Stomach (tissue), 9 donors: ENCODE data around the gene FCER1G. TPM values are rescaled to one million over a fixed set of nuclear protein-coding genes. Genes with fewer than 3 reads are reported as not detected.

Source experiments
- DNase-seq, 2 donors: peaks; one replicate each; pipeline versions ENCODE4 v3.0.0 to v3.0.0-alpha.2; 2013 to 2019
- H3K27ac ChIP-seq, 5 donors: fragments of 200-600 bp in 4 of 5; sonication (generic) in 4 of 5; one replicate each; pipeline ENCODE4 v1.5.1; 2013 to 2019; ENCODE audit warnings: mild to moderate bottlenecking in 1 of 5, moderate library complexity in 1 of 5
- H3K27me3 ChIP-seq, 3 donors: fragments of 200-600 bp; sonication (generic); one replicate each; pipeline ENCODE4 v1.5.1; 2017 to 2019; ENCODE audit warnings: mixed run types in 1 of 3
- H3K36me3 ChIP-seq, 4 donors: fragments of 200-600 bp; sonication (generic); 1 replicate in 3 of 4; 2 replicates in 1 of 4; pipeline ENCODE4 v1.5.1; 2016 to 2019
- H3K4me1 ChIP-seq, 4 donors: fragments of 200-600 bp; sonication (generic); one replicate each; pipeline ENCODE4 v1.5.1; 2016 to 2019
- H3K4me3 ChIP-seq, 4 donors: fragments of 200-600 bp; sonication (generic) in 3 of 4; one replicate each; pipeline ENCODE4 v1.5.1; 2016 to 2019; ENCODE audit warnings: mild to moderate bottlenecking in 1 of 4
- H3K9me3 ChIP-seq, 4 donors: fragments of 200-600 bp; sonication (generic); one replicate each; pipeline ENCODE4 v1.5.1; 2016 to 2019
- EP300 ChIP-seq: sonication (generic); formaldehyde crosslinking; IDR thresholded peaks from one replicate; pipeline ENCODE4 v1.6.1; 2017; ENCODE audit warnings: antibody characterized with exemption
- POLR2A ChIP-seq, 4 donors: fragments of 450-650 bp; IDR thresholded peaks; one replicate each; pipeline ENCODE4 v1.6.1; 2016; ENCODE audit warnings: antibody characterized with exemption in 4 of 4, control low read depth in 2 of 4, mild to moderate bottlenecking in 1 of 4, moderate library complexity in 1 of 4
- POLR2AphosphoS5 ChIP-seq, 3 donors: sonication (generic); formaldehyde crosslinking; IDR thresholded peaks; one replicate each; pipeline ENCODE4 v1.6.1; 2016; ENCODE audit warnings: antibody characterized with exemption in 3 of 3
- WGBS, 5 donors: extraction: QIAGEN DNeasy Blood & Tissue Kit in 3 of 5; methylation state at CpG; one replicate each; pipeline versions ENCODE4 v1.1.5 to v1.1.7; 2013 to 2018; 5-methylcytosine and 5-hydroxymethylcytosine counted together
- intact Hi-C: fragments of 100-400 bp; cut with DNase I; formaldehyde crosslinking; loops from one replicate; pipeline ENCODE4 v1.15.1; 2023; ENCODE audit warnings: low total_unique reads
- polyA plus RNA-seq, 3 donors: library from polyadenylated mRNA; stranded (reverse); fragments of 200-250 nt; gene quantifications; one replicate each; pipeline ENCODE4 v1.2.3, GENCODE V29; 2013
- total RNA-seq, 5 donors: library from RNA; depleted of rRNA; stranded (reverse); fragments of >200 nt; gene quantifications; one replicate each; pipeline versions ENCODE4 v1.1.0 to v1.2.3, GENCODE V29; 2014 to 2016
- TF ChIP-seq, protein P1 (sequence below), 7 experiments: fragments of 450-650 bp in 4 of 7; fragments of 200-600 bp in 3 of 7; sonication (generic) in 3 of 7; IDR thresholded peaks; one replicate each; pipeline ENCODE4 v1.5.1; 2016 to 2019; ENCODE audit warnings: antibody characterized with exemption in 7 of 7, control low read depth in 2 of 7, mild to moderate bottlenecking in 1 of 7
- donor health status: healthy with polysubstance abuse.
- donor health status: Bipolar disorder and iron deficiency.
- donor health status: healthy.

Gene FCER1G
- total and polyA plus RNA-seq, 8 donors, result 1.4 to 101 (median 27.0) TPM; not detected in 1

DNA sequence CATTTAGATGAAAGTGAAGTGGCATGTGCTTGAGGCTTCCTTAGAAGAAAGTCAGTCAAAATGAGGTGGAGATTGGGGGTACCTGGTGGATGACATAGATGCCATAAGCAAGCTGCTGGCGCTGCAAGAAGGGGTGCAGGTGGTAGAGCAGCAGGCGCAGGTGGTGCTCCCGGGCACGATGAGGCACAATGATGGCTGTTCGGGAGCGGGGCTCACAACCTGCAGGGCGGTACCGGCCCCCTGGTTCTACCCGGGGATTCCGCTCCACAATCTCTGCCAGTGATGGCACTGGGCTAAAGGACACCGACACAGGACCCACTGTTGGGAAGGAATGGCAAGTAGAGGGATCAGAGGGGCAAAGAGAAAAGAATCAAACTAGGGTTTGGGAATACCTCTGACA, 40.2 kb upstream of the FCER1G start:
- intact Hi-C loops, result no loop called here
- Histone ChIP-seq H3K4me1 (peaks cover 30 to 55% (median 44%) of the 10 kb centered on the region in 4 donors), H3K27ac (peak overlapping the region in 1 of 5 donors; percentile 91), H3K27me3 (no peaks in the 10 kb centered on the region), H3K36me3 (peaks cover 39 to 61% (median 61%) of the 10 kb centered on the region in 4 donors), H3K9me3 (no peaks in the 10 kb centered on the region), H3K4me3 (no peak overlapping the region)
- DNase-seq, result no peak
- 94 to 96% (median 95%) methylated on average over 11 of the region's 11 CpGs for WGBS, 5 donors
- TF ChIP-seq EP300, result no peak
- TF ChIP-seq, protein P1, sequence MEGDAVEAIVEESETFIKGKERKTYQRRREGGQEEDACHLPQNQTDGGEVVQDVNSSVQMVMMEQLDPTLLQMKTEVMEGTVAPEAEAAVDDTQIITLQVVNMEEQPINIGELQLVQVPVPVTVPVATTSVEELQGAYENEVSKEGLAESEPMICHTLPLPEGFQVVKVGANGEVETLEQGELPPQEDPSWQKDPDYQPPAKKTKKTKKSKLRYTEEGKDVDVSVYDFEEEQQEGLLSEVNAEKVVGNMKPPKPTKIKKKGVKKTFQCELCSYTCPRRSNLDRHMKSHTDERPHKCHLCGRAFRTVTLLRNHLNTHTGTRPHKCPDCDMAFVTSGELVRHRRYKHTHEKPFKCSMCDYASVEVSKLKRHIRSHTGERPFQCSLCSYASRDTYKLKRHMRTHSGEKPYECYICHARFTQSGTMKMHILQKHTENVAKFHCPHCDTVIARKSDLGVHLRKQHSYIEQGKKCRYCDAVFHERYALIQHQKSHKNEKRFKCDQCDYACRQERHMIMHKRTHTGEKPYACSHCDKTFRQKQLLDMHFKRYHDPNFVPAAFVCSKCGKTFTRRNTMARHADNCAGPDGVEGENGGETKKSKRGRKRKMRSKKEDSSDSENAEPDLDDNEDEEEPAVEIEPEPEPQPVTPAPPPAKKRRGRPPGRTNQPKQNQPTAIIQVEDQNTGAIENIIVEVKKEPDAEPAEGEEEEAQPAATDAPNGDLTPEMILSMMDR (IDR thresholded peaks at IDR 0.05), result no peak
- no peak for TF ChIP-seq POLR2A (IDR thresholded peaks at IDR 0.05)
- no peak for TF ChIP-seq POLR2AphosphoS5 (IDR thresholded peaks at IDR 0.05)

- peaks cover 30 to 55% (median 40%) of the 10 kb centered on the region in 4 donors for H3K4me1 ChIP-seq
- peak overlapping the region in 4 of 5 donors; percentile 91 to 96 (median 96) for H3K27ac ChIP-seq
- peaks cover 31 to 51% (median 51%) of the 10 kb centered on the region in 4 donors for H3K36me3 ChIP-seq
- no peak for DNase-seq
- no peaks in the 10 kb centered on the region for H3K27me3 ChIP-seq
- H3K4me3 ChIP-seq, result peak overlapping the region; percentile 71 to 95 (median 82)
- WGBS, 5 donors, result 86 to 90% (median 86%) methylated on average over 10 of the region's 10 CpGs
- TF ChIP-seq POLR2AphosphoS5 (IDR thresholded peaks at IDR 0.05) (no peak), POLR2A (IDR thresholded peaks at IDR 0.05) (no peak), EP300 (no peak)
- TF ChIP-seq, protein P1 (IDR thresholded peaks at IDR 0.05), result no peak
- intact Hi-C loops, result no loop called here
- no peaks in the 10 kb centered on the region for H3K9me3 ChIP-seq
Measured at GRCh38 chr1:161175771-161176453, 39.2 kb upstream of the FCER1G start.

DNA sequence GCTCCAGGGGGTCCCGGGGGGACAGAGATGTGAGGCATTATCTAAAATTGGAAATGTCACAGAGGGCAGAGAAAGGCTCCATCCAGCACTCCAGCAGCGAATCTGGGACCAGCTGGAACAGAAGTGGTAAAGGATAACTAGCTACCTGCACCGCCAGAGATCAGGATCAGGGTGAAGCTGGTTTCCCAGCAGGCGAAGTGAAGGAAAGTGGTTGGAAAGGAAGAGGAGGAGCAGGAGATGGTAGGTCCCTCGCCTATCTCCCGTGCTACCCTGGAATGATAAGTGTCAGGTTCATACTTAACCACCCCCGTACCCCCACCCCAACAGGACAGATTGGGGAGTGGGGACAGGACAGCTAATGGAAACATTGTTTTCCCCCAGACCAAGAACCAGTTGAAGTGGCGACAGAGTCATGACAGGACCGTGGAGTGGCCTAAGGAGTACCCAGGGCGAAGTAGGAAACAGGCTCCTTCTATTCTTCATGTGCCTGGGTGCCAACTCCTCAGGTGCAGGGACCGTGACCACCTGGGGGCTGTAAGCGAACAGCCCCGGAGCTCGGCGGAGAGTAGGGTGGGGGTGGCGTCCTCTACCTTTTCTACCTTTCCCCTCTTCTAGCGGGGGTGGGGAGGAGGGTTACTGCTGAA, 38.5 kb upstream of the FCER1G start:
- WGBS, 5 donors, result 10 to 17% (median 11%) methylated on average over 16 to 17 of the region's 17 CpGs
- DNase-seq, result no peak
- intact Hi-C loops, result no loop called here
- Histone ChIP-seq H3K36me3 (peaks cover 24 to 44% (median 44%) of the 10 kb centered on the region in 4 donors), H3K27ac (peak overlapping the region; percentile 91 to 96 (median 95)), H3K9me3 (no peaks in the 10 kb centered on the region), H3K4me1 (peaks cover 30 to 52% (median 40%) of the 10 kb centered on the region in 4 donors), H3K27me3 (no peaks in the 10 kb centered on the region), H3K4me3 (peak overlapping the region; percentile 71 to 95 (median 82))
- TF ChIP-seq EP300 (no peak), POLR2A (IDR thresholded peaks at IDR 0.05) (no peak), POLR2AphosphoS5 (IDR thresholded peaks at IDR 0.05) (no peak)
- TF ChIP-seq, protein P1 (IDR thresholded peaks at IDR 0.05), result no peak

DNA sequence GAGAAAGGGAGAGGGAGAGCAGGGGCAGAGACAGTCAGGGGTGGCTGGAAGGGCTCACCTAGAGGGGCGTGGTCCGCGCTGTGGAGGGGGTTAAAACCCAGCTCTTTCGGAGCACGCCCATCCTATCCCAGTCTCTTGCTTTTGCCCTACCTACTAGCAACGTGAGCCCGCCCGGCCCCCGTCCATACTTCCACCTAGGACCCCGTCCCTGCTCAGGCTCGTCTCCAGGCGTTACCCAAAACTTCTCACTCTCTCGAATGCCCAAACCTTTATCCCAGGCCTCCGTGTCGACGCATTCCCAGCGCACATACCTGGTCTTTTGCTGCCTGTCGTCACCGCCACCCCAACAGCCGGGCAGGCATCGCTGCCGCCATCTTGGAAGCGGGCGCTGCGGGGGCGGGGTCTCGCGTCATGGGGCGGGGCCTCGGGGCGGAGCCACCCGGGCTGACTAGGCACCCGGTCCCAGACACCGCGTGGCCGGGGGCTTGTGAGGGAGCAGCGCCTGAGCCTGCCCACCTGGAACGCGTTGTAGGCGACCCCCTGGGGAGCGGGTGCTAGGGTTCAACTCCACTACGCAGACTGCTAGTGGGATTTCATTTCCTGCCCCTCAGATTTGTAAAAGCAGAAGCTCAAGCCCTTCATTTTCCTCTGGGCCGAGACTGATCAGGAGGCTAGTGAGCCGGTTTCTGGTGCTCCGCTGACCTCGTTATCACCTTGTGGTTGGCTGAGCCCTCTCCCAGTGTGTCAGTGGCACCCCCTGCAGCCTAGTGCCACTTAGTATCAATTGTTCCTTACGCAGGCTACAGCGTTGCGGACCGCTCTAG, 37.8 kb upstream of the FCER1G start, which contains the start of gene B4GALT3:
B4GALT3 (minus strand) TSS at position 396 of the 824 bp plus-strand sequence. CDS start 1,447 bp downstream, outside the sequence.
- intact Hi-C loops, result no loop called here
- no peak for TF ChIP-seq EP300
- TF ChIP-seq POLR2AphosphoS5 (IDR thresholded peaks at IDR 0.05), result peak; percentile 57 to 91 (median 86)
- TF ChIP-seq POLR2A (IDR thresholded peaks at IDR 0.05), result peak in 2 of 4 donors; percentile 52 to 69
- H3K27ac ChIP-seq, result peak within 1 kb of the TSS; percentile 91 to 96 (median 95)
- H3K4me3 ChIP-seq, result peak within 1 kb of the TSS; percentile 71 to 95 (median 82)
- WGBS, 5 donors, result 2 to 6% (median 4%) methylated on average over 27 to 50 of the region's 50 CpGs
- DNase-seq, result peak; percentile 92 to 96
- no peaks in the 10 kb centered on the region for H3K9me3 ChIP-seq
- H3K27me3 ChIP-seq, result no peaks in the 10 kb centered on the region
- peaks cover 28 to 52% (median 38%) of the 10 kb centered on the region in 4 donors for H3K4me1 ChIP-seq
- H3K36me3 ChIP-seq, result peaks cover 19 to 37% (median 37%) of the 10 kb centered on the region in 4 donors
